H1 (cell line): ENCODE results near the gene ZNF407. TPM values are rescaled to one million over a fixed set of nuclear protein-coding genes. Genes with fewer than 3 reads are reported as not detected.
A peak's percentile ranks its signal among the peaks of the same experiment; 100 is the strongest.

Source experiments
- CTCF ChIA-PET: fragments of 300-600 bp; sonication (Branson Sonifier 250); formaldehyde crosslinking; loops from one replicate; lab custom pipeline; 2021; ENCODE audit not compliant: partially characterized antibody; lab: Charles Lee
- POLR2A ChIA-PET: fragments of 300-600 bp; sonication (Branson Sonifier 250); formaldehyde crosslinking; loops from one replicate; lab custom pipeline; 2021; ENCODE audit warnings: inconsistent platforms; ENCODE audit not compliant: partially characterized antibody; lab: Charles Lee
- DNase-seq, 2 experiments: peaks; one replicate each; pipeline versions ENCODE4 v3.0.0 to v3.0.0-alpha.2; 2010 to 2022; ENCODE audit warnings: low spot score in 2 of 2, low read depth in 1 of 2, mixed read lengths in 1 of 2
- FAIRE-seq: peaks from 2 replicates; lab custom pipeline; 2011; peaks lifted over from hg19 to GRCh38; lab: Jason Lieb, UNC
- H2AFZ ChIP-seq: 2 replicates; pipeline ENCODE4 v1.8.1; 2012; ENCODE audit warnings: low read length, inconsistent platforms
- H2AK5ac ChIP-seq: 2 replicates; pipeline ENCODE4 v1.6.1; 2013; ENCODE audit warnings: low read depth, low read length
- H2BK120ac ChIP-seq: replicated peaks from 2 replicates; pipeline ENCODE3; 2013; ENCODE audit warnings: low read depth, low read length, inconsistent platforms
- H2BK12ac ChIP-seq: 2 replicates; pipeline ENCODE4 v1.6.1; 2013; ENCODE audit warnings: low read depth, low read length
- H2BK15ac ChIP-seq: 2 replicates; pipeline ENCODE4 v1.6.1; 2013; ENCODE audit warnings: low read length
- H2BK20ac ChIP-seq: 2 replicates; pipeline ENCODE4 v1.6.1; 2013; ENCODE audit warnings: low read length
- H2BK5ac ChIP-seq: 2 replicates; pipeline ENCODE4 v1.6.1; 2013; ENCODE audit warnings: low read depth, low read length
- H3K14ac ChIP-seq: 2 replicates; pipeline ENCODE4 v1.6.1; 2013; ENCODE audit warnings: inconsistent platforms; ENCODE audit not compliant: insufficient read length
- H3K18ac ChIP-seq: 2 replicates; pipeline ENCODE4 v1.6.1; 2013; ENCODE audit warnings: low read length; ENCODE audit errors: extremely low read depth
- H3K23ac ChIP-seq: 2 replicates; pipeline ENCODE4 v1.6.1; 2013; ENCODE audit warnings: inconsistent platforms; ENCODE audit not compliant: insufficient read length
- H3K23me2 ChIP-seq: 2 replicates; pipeline ENCODE4 v1.6.1; 2013; ENCODE audit warnings: low read depth, low read length
- H3K27ac ChIP-seq: 2 replicates; pipeline ENCODE4 v1.6.1; 2011; ENCODE audit warnings: low read depth, low read length, inconsistent platforms
- H3K27me3 ChIP-seq, 4 experiments: replicated peaks in 1 of 4; 1 replicate in 1 of 4; 2 replicates in 3 of 4; pipeline versions ENCODE4 v1.6.1 to v1.8.1; 2011 to 2013; ENCODE audit warnings: low read length in 3 of 4, mild to moderate bottlenecking in 3 of 4, inconsistent platforms in 2 of 4, mixed read lengths in 2 of 4, moderate library complexity in 1 of 4; ENCODE audit not compliant: control insufficient read depth in 3 of 4, insufficient read depth in 3 of 4; ENCODE audit errors: extremely low read depth in 1 of 4
- H3K36me3 ChIP-seq, 4 experiments: 2 replicates each; pipeline versions ENCODE4 v1.6.1 to v1.8.1; 2011 to 2013; ENCODE audit warnings: mild to moderate bottlenecking in 4 of 4, low read length in 3 of 4, moderate library complexity in 2 of 4, control low read depth in 1 of 4, inconsistent platforms in 1 of 4; ENCODE audit not compliant: insufficient read depth in 4 of 4, control insufficient read depth in 2 of 4
- H3K4ac ChIP-seq: replicated peaks from 2 replicates; pipeline ENCODE3; 2013; ENCODE audit warnings: low read length, low read depth, mixed read lengths, inconsistent platforms; ENCODE audit not compliant: insufficient read length
- H3K4me1 ChIP-seq, 4 experiments: replicated peaks in 1 of 4; 1 replicate in 1 of 4; 2 replicates in 3 of 4; pipeline versions ENCODE4 v1.6.1 to v1.8.1; 2011 to 2013; ENCODE audit warnings: low read length in 3 of 4, inconsistent platforms in 2 of 4, mixed read lengths in 1 of 4; ENCODE audit not compliant: insufficient read depth in 4 of 4, control insufficient read depth in 3 of 4
- H3K4me2 ChIP-seq, 2 experiments: 2 replicates each; pipeline versions ENCODE4 v1.6.1 to v1.8.1; 2011 to 2013; ENCODE audit warnings: low read depth in 2 of 2, low read length in 2 of 2, control low read depth in 1 of 2, inconsistent platforms in 1 of 2, mild to moderate bottlenecking in 1 of 2; ENCODE audit not compliant: insufficient read depth in 1 of 2
- H3K4me3 ChIP-seq, 4 experiments: fragments of 200-600, 300-600 bp in 1 of 4; sonication (generic), shearing (Covaris generic), sonication (Bioruptor Twin) in 1 of 4; 2 replicates each; pipeline versions ENCODE4 v1.5.1 to v1.8.1; 2011 to 2016; ENCODE audit warnings: low read length in 4 of 4, low read depth in 3 of 4, control low read depth in 2 of 4, inconsistent platforms in 2 of 4, mild to moderate bottlenecking in 2 of 4, mixed read lengths in 1 of 4, moderate library complexity in 1 of 4; ENCODE audit not compliant: insufficient read depth in 2 of 4; ENCODE audit errors: extremely low read depth in 1 of 4
- H3K56ac ChIP-seq: replicated peaks from 2 replicates; pipeline ENCODE3; 2013; ENCODE audit warnings: low read depth, mild to moderate bottlenecking, mixed read lengths, low read length, inconsistent platforms; ENCODE audit not compliant: insufficient read length
- H3K79me1 ChIP-seq: 2 replicates; pipeline ENCODE4 v1.6.1; 2013; ENCODE audit warnings: low read depth, low read length, control low read depth
- H3K79me2 ChIP-seq, 2 experiments: 2 replicates each; pipeline versions ENCODE4 v1.6.1 to v1.8.1; 2012 to 2013; ENCODE audit warnings: low read length in 2 of 2, mild to moderate bottlenecking in 2 of 2, inconsistent platforms in 1 of 2; ENCODE audit not compliant: insufficient read depth in 2 of 2, control insufficient read depth in 1 of 2
- H3K9ac ChIP-seq, 4 experiments: replicated peaks in 1 of 4; 1 replicate in 1 of 4; 2 replicates in 3 of 4; pipeline versions ENCODE4 v1.6.1 to v1.8.1; 2011 to 2013; ENCODE audit warnings: low read depth in 3 of 4, low read length in 3 of 4, control low read depth in 2 of 4, mild to moderate bottlenecking in 2 of 4, moderate library complexity in 2 of 4, inconsistent platforms in 1 of 4; ENCODE audit errors: extremely low read depth in 1 of 4
- H3K9me3 ChIP-seq, 2 experiments: 2 replicates each; pipeline versions ENCODE4 v1.6.1 to v1.8.1; 2012 to 2013; ENCODE audit warnings: mild to moderate bottlenecking in 2 of 2, moderate library complexity in 2 of 2, control low read depth in 1 of 2, inconsistent platforms in 1 of 2, low read depth in 1 of 2, low read length in 1 of 2, mixed read lengths in 1 of 2; ENCODE audit not compliant: insufficient read depth in 2 of 2
- H4K20me1 ChIP-seq, 2 experiments: replicated peaks in 1 of 2; 2 replicates each; pipeline versions ENCODE3 to v1.8.1; 2011 to 2013; ENCODE audit warnings: inconsistent platforms in 2 of 2, low read length in 2 of 2, mild to moderate bottlenecking in 1 of 2; ENCODE audit not compliant: insufficient read depth in 2 of 2, control insufficient read depth in 1 of 2
- H4K5ac ChIP-seq: 2 replicates; pipeline ENCODE4 v1.6.1; 2013; ENCODE audit warnings: low read length, low read depth, mixed read lengths, inconsistent platforms; ENCODE audit not compliant: insufficient read length
- H4K8ac ChIP-seq: 2 replicates; pipeline ENCODE4 v1.8.0; 2013; ENCODE audit warnings: mild to moderate bottlenecking, moderate library complexity, low read length, inconsistent platforms; ENCODE audit not compliant: insufficient read depth; ENCODE audit errors: extremely low read depth
- H4K91ac ChIP-seq: replicated peaks from 2 replicates; pipeline ENCODE3; 2013; ENCODE audit warnings: low read length, mixed read lengths, inconsistent platforms; ENCODE audit not compliant: insufficient read length
- CEBPB ChIP-seq: IDR thresholded peaks from 2 replicates; pipeline ENCODE4 v1.6.1; 2012; ENCODE audit warnings: low read depth, low read length
- MAX ChIP-seq: IDR thresholded peaks from 2 replicates; pipeline ENCODE4 v1.6.1; 2012; ENCODE audit warnings: inconsistent platforms
- WGBS, 2 experiments: shearing (Covaris generic) in 1 of 2; methylation state at CpG; one replicate each; pipeline versions ENCODE4 v1.1.6 to v1.1.7; 2013 to 2015; ENCODE audit warnings: low lambda C conversion rate in 2 of 2, mixed read lengths in 2 of 2, inconsistent platforms in 1 of 2, low coverage in 1 of 2, missing lambda C conversion rate in 1 of 2; ENCODE audit not compliant: insufficient replicate concordance in 2 of 2, insufficient coverage in 1 of 2, insufficient read length in 1 of 2; ENCODE audit errors: extremely low coverage in 1 of 2, missing lambda C conversion rate in 1 of 2; 5-methylcytosine and 5-hydroxymethylcytosine counted together
- polyA plus RNA-seq, 7 experiments: library from polyadenylated mRNA; depleted of rRNA in 3 of 7; stranded (reverse) in 5 of 7; unstranded in 2 of 7; fragments of >200 nt in 5 of 7; fragments of 200-250 nt in 2 of 7; gene quantifications; 1 replicate in 5 of 7; 2 replicates in 1 of 7; 4 replicates in 1 of 7; pipeline versions ENCODE4 v1.2.1 to v1.2.3, GENCODE V29; 2011 to 2013; ENCODE audit warnings: missing spikeins in 2 of 7, mixed read lengths in 2 of 7
- total RNA-seq: library from RNA; stranded (reverse); fragmentation: NEBNext Ultra II Directional; extraction: Animal tissue kit (Norgen Biotek cat#: 25700); gene quantifications from 2 replicates; pipeline ENCODE4 v1.2.1, GENCODE V29; 2021

Gene ZNF407
- total and polyA plus RNA-seq, 2 of the 8 experiments (the other 6 are each of a cell fraction or from before 2014, with no cell fraction given), result 1.5 to 6.8 TPM

DNA sequence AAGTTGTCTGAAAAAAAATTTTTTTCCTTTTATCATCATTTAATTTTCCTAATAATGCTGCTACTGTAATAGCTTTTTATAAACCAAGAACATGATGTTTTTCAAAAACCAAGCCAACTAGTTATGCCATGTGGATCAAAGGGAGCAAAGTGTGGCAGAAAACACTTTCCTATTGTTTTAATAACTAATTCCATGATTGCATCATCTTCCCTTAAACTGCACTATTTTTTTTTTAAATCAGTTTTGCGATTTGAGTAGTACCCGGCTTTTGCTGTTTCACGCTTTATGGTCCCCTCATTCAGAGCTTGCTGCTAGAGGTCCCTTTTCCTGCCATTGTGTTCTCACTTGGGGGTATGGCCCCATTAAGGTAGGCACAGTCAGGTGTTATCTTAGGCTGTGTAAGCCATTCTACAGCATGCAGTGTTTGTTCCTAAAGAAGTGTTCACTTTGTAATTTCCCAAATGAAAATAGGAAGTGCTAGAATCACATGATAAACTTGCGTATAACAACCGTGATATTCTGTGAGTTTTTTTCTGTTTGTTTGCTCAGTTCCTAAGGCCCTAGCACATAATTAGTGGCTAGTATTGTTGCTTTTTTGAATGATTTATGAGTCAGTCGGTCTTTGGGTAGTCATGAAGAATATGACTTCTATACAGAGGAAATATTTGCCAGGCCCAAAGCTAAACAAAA, 385.4 kb downstream of the ZNF407 start:
- 93% methylated on average over 6 of the region's 6 CpGs; no CpG with 5 or more reads in 1 of the 2 experiments for WGBS, 2 experiments
- TF ChIP-seq MAX, result no peak
- TF ChIP-seq CEBPB, result peak; percentile 45; the same call in 1 of the 2 replicates
- Histone ChIP-seq H2BK5ac (no peak overlapping the region), H3K4ac (no peak overlapping the region), H3K9me3 (no peaks in the 10 kb centered on the region), H2AK5ac (no peak overlapping the region), H3K36me3 (no peaks in the 10 kb centered on the region), H3K18ac (no peak overlapping the region), H3K4me3 (no peak overlapping the region), H4K20me1 (no peaks in the 10 kb centered on the region), H3K14ac (no peak overlapping the region), H3K4me2 (no peak overlapping the region), H3K23ac (no peak overlapping the region), H4K5ac (no peak overlapping the region), H3K9ac (no peak overlapping the region), H3K56ac (no peak overlapping the region), H4K8ac (no peak overlapping the region), H3K79me1 (no peaks in the 10 kb centered on the region), H3K27me3 (no peaks in the 10 kb centered on the region), H4K91ac (no peak overlapping the region), H3K4me1 (no peaks in the 10 kb centered on the region), H2BK120ac (no peak overlapping the region), H3K27ac (no peak overlapping the region), H2BK12ac (no peak overlapping the region), H2AFZ (no peak overlapping the region), H3K79me2 (no peaks in the 10 kb centered on the region), H2BK20ac (no peak overlapping the region), H3K23me2 (no peaks in the 10 kb centered on the region), H2BK15ac (no peak overlapping the region)
- DNase-seq (no peak), FAIRE-seq (no peak)
- ChIA-PET POLR2A (no interaction called here), CTCF (interaction anchor here (1.2 to 1.5 kb wide), 3 partner anchors 8 to 54 kb away, joined by 3 to 4 read pairs (median 3); no protein-coding TSS in a partner anchor)
